Glutamatergic neuron (in vitro differentiated cells): Measurements from ENCODE around the gene ZNF407. TPM values are rescaled to one million over a fixed set of nuclear protein-coding genes. Genes with fewer than 3 reads are reported as not detected.

Source experiments
- DNase-seq: peaks from one replicate; pipeline ENCODE4 v3.0.0; 2022
- H3K27ac Mint-ChIP-seq: one replicate; pipeline ENCODE4 v1.8.0; 2020; ENCODE audit warnings: mild to moderate bottlenecking, mixed read lengths, inconsistent platforms; ENCODE audit not compliant: unreplicated experiment
- H3K27me3 Mint-ChIP-seq: one replicate; pipeline ENCODE4 v1.8.0; 2020; ENCODE audit warnings: mild to moderate bottlenecking, moderate library complexity, mixed read lengths, inconsistent platforms; ENCODE audit not compliant: unreplicated experiment
- H3K36me3 Mint-ChIP-seq: one replicate; pipeline ENCODE4 v1.8.0; 2020; ENCODE audit warnings: mild to moderate bottlenecking, mixed read lengths, inconsistent platforms; ENCODE audit not compliant: unreplicated experiment
- H3K4me1 Mint-ChIP-seq: one replicate; pipeline ENCODE4 v1.8.0; 2020; ENCODE audit warnings: mild to moderate bottlenecking, low read depth, mixed read lengths, inconsistent platforms; ENCODE audit not compliant: unreplicated experiment
- H3K4me3 Mint-ChIP-seq: one replicate; pipeline ENCODE4 v1.8.0; 2020; ENCODE audit warnings: mild to moderate bottlenecking, mixed read lengths, inconsistent platforms; ENCODE audit not compliant: unreplicated experiment
- H3K9me3 Mint-ChIP-seq: one replicate; pipeline ENCODE4 v1.8.0; 2020; ENCODE audit warnings: mild to moderate bottlenecking, moderate library complexity, mixed read lengths, inconsistent platforms; ENCODE audit not compliant: unreplicated experiment
- CTCF ChIP-seq: fragments of 200-600 bp; sonication (generic); IDR thresholded peaks from one replicate; pipeline ENCODE4 v1.5.0; 2021; ENCODE audit not compliant: partially characterized antibody, unreplicated experiment
- total RNA-seq: library from RNA; stranded (reverse); fragmentation: NEBNext Ultra II Directional; extraction: Animal tissue kit (Norgen Biotek cat#: 25700); gene quantifications from one replicate; pipeline ENCODE4 v1.2.1, GENCODE V29; 2021; ENCODE audit not compliant: unreplicated experiment

ZNF407 gene
- total RNA-seq, 1 donor from 2014 or later: 15.8 TPM

GRCh38 chr18:75010689-75011088, 413.0 kb downstream of the ZNF407 start:
- no peaks in the 10 kb centered on the region for H3K36me3 Mint-ChIP-seq
- peaks cover 4% of the 10 kb centered on the region for H3K4me1 Mint-ChIP-seq
- no peak overlapping the region for H3K4me3 Mint-ChIP-seq
- no peak for TF ChIP-seq CTCF
- peaks cover 2% of the 10 kb centered on the region for H3K9me3 Mint-ChIP-seq
- H3K27me3 Mint-ChIP-seq: no peaks in the 10 kb centered on the region
- no peak for DNase-seq
- H3K27ac Mint-ChIP-seq: no peak overlapping the region

GRCh38 chr18:75016025-75016717, 418.5 kb downstream of the ZNF407 start:
- no peak for TF ChIP-seq CTCF
- no peak for DNase-seq
- H3K27me3 Mint-ChIP-seq: peaks cover 1% of the 10 kb centered on the region
- no peaks in the 10 kb centered on the region for H3K9me3 Mint-ChIP-seq
- H3K27ac Mint-ChIP-seq: no peak overlapping the region
- no peak overlapping the region for H3K4me3 Mint-ChIP-seq
- no peaks in the 10 kb centered on the region for H3K4me1 Mint-ChIP-seq
- H3K36me3 Mint-ChIP-seq: no peaks in the 10 kb centered on the region

GRCh38 chr18:75023473-75023872, 425.8 kb downstream of the ZNF407 start:
- H3K27ac Mint-ChIP-seq: no peak overlapping the region
- no peak overlapping the region for H3K4me3 Mint-ChIP-seq
- no peak for TF ChIP-seq CTCF
- H3K27me3 Mint-ChIP-seq: peaks cover 2% of the 10 kb centered on the region
- H3K36me3 Mint-ChIP-seq: no peaks in the 10 kb centered on the region
- DNase-seq: no peak
- no peaks in the 10 kb centered on the region for H3K4me1 Mint-ChIP-seq
- H3K9me3 Mint-ChIP-seq: no peaks in the 10 kb centered on the region

- no peak for DNase-seq
- H3K4me3 Mint-ChIP-seq: no peak overlapping the region
- no peaks in the 10 kb centered on the region for H3K9me3 Mint-ChIP-seq
- no peaks in the 10 kb centered on the region for H3K4me1 Mint-ChIP-seq
- H3K27me3 Mint-ChIP-seq: peaks cover 2% of the 10 kb centered on the region
- no peak for TF ChIP-seq CTCF
- H3K36me3 Mint-ChIP-seq: no peaks in the 10 kb centered on the region
- H3K27ac Mint-ChIP-seq: no peak overlapping the region
These were observed 427.2 kb downstream of the ZNF407 start for GRCh38 chr18:75024871-75025270.

GRCh38 chr18:75025573-75025972, 427.9 kb downstream of the ZNF407 start:
- H3K27ac Mint-ChIP-seq: no peak overlapping the region
- TF ChIP-seq CTCF: no peak
- H3K4me3 Mint-ChIP-seq: no peak overlapping the region
- no peak for DNase-seq
- H3K9me3 Mint-ChIP-seq: no peaks in the 10 kb centered on the region
- H3K36me3 Mint-ChIP-seq: no peaks in the 10 kb centered on the region
- H3K4me1 Mint-ChIP-seq: no peaks in the 10 kb centered on the region
- peaks cover 2% of the 10 kb centered on the region for H3K27me3 Mint-ChIP-seq
